HFF-Myc (cell line): Measurements from ENCODE around the gene MSI2.

Experiments
- DNase-seq: peaks from one replicate; pipeline ENCODE4 v3.0.0-alpha.2; 2011; ENCODE audit warnings: low read depth; ENCODE audit errors: extremely low read depth
- H3K4me3 ChIP-seq: replicated peaks from 2 replicates; pipeline ENCODE4 v1.5.1; 2011; ENCODE audit warnings: low read depth, mild to moderate bottlenecking, control low read depth, low read length
- TF ChIP-seq, protein P1 (sequence below): IDR thresholded peaks from 2 replicates; pipeline ENCODE4 v1.5.1; 2012; ENCODE audit warnings: mild to moderate bottlenecking, low read depth, low read length, control low read depth; ENCODE audit errors: missing control alignments

The MSI2 gene

DNA sequence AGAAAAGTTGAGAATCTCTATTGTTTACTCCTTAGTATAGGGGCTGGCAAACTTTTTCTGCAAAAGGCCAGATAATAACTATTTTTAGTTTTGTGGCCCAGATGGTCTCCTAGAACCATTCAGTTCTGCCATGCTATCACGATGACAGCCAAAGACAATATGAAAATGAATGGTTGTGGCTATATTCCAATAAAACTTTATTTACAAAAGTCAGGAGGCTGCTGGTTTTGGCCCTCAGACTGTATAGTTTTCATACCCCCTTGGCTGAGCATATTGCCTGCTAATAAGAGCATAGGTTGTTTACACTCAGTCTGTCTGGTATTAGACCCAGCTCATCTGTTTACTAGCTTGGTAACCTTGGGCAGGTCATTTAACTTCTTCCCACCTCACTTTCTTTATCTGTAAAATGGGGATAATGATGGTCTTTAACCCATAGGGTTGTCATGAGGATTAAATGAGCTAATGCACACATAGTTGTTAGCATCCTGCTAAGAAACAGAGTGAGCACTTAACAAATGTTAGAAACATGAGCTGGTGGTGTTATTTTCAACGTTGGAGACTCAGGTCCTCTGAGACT lies 156.3 kb downstream of the MSI2 start:
- H3K4me3 ChIP-seq: no peak overlapping the region
- TF ChIP-seq, protein P1, sequence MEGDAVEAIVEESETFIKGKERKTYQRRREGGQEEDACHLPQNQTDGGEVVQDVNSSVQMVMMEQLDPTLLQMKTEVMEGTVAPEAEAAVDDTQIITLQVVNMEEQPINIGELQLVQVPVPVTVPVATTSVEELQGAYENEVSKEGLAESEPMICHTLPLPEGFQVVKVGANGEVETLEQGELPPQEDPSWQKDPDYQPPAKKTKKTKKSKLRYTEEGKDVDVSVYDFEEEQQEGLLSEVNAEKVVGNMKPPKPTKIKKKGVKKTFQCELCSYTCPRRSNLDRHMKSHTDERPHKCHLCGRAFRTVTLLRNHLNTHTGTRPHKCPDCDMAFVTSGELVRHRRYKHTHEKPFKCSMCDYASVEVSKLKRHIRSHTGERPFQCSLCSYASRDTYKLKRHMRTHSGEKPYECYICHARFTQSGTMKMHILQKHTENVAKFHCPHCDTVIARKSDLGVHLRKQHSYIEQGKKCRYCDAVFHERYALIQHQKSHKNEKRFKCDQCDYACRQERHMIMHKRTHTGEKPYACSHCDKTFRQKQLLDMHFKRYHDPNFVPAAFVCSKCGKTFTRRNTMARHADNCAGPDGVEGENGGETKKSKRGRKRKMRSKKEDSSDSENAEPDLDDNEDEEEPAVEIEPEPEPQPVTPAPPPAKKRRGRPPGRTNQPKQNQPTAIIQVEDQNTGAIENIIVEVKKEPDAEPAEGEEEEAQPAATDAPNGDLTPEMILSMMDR: no peak
- DNase-seq: no peak

DNA sequence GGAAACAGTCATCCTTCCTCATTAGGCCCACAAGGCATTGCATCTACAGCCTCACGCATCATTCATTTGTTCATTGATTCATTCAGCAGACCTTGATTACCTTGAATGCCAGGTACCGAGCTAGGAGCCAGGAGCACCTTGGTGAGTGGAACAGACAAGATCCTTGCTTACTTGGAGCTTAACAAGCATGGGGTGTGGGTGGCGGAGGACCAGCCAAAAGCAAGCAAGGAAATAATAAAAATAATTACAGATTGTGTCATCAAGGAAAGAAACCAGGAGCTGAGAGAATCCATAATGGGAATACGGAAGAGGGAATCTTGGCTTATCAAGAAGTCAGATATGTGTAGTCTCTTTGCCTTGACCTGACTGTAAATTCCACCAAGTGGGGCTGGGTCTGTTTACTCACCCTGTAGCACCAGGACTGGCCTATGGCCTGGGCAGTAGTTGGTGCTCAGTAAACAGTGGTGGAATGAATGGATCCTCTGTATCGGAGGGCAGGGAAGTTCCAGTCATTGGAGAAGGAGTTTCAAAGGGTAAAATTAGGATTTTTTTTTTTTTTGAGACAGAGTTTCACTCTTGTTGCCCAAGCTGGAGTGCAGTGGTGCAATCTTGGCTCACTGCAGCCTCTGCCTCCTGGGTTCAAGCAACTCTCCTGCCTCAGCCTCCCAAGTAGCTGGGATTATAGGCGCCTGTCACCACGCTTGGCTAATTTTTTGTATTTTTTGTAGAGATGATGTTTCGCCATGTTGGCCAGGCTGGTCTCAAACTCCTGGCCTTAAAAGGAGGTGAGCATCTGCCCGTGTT lies 157.7 kb downstream of the MSI2 start:
- H3K4me3 ChIP-seq: no peak overlapping the region
- no peak for DNase-seq
- TF ChIP-seq, protein P1: no peak

DNA sequence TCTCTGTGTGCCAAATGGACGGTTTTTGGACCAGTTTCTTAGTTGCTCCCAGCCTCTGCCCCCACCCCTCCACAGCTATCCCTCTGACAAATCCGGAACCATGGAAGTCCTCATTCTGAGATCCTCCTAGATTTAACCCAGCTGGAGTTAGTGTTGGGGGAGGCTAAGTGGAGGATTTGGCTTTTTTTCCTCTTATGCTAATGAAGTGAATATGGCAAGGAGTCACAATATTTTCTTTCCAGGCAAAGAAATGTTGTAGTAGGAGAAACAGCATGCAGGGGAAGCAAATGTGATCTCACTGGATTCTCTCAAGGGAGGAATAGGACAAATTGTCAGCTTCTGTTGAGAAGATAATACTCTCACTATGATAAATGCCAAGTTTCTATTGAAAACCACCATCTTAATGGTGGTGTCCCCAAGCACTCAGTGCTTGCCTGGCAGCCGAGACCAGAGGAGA lies 159.5 kb downstream of the MSI2 start:
- TF ChIP-seq, protein P1: no peak
- H3K4me3 ChIP-seq: no peak overlapping the region
- no peak for DNase-seq

DNA sequence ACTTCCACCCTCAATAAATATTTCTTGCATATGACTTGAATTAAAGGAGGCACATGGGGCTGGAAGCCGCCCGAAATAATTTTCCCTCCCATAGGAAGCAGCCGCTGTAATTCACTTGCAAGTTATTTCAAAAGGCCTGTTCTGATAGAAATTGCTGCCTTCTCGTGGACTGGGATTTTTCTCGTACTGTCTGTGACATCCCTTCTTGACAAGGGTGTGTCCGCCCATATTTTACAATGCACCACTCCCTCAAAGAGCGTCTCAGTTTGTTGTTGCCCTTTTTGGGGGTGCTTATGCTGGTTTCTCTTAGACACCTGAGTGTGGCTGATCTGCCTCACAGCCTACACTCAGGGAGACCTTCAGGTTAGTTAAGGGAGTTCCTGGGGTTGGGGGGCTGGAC lies 160.0 kb downstream of the MSI2 start:
- no peak overlapping the region for H3K4me3 ChIP-seq
- TF ChIP-seq, protein P1: no peak
- DNase-seq: no peak

DNA sequence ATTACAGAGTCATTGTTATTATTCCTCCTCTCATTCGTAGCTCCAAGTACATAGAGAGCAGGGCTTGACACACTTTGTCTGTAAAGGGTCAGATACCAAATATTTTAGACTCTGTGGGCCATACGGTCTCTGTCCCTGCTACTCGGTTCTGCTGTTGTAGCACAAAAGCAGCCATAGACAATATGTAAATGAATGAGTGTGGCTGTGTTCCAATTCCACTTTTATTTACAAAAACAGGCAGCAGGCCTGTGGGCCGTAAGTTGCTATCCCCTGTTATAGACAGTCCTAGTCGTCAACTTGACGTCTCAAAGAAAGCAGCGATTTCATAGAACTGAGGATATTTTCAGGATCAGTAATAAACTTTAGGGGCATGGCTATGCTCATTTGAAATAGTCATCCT lies 161.6 kb downstream of the MSI2 start:
- TF ChIP-seq, protein P1: no peak
- no peak for DNase-seq
- no peak overlapping the region for H3K4me3 ChIP-seq

DNA sequence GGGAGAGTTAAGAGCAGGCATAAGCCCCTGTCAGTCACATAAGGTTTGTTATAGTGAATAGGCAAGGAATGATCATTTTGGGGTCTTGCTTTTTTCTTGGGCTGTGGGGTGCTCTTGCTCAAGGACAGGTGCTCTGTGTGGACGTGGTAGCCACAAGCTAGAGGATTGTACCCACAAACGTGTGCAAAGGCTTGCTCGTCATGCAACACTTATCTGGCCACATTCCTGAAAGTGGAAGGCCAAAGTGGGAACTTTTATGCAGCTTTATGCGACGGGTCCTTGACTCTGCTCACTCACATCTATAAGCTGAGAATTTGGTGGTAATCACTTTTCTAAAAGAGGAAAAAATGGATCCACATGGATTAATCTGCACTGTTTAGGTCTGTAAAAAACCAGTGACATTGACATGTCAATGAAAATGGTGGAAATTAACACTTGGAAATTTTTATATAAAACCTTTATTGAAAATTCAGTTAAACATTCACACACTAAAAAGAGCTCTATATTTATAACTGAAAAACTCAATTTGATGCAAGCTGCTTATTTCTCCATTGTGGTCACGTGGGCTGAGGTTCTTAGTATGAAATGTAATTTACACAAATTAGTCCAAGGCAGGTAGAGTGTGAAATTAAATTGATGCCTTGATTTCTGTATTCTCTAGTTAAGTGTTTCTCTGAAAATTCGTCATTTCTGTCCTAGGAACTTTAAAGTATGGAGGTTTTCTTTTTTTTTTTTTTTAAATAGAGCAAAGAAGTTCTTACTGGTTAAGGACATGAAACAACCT lies 162.3 kb downstream of the MSI2 start:
- DNase-seq: no peak
- TF ChIP-seq, protein P1: no peak
- H3K4me3 ChIP-seq: no peak overlapping the region
